Kidney capillary endothelial cell (primary cell): Measurements from ENCODE around the gene DCAF15.

Source experiments
- DNase-seq: peaks from one replicate; pipeline ENCODE4 v3.0.0-alpha.2; 2018; ENCODE audit warnings: low spot score

DCAF15 gene

GRCh38 chr19:13995017-13995728 lies 42.9 kb downstream of the DCAF15 start:
- DNase-seq = no peak

DNA sequence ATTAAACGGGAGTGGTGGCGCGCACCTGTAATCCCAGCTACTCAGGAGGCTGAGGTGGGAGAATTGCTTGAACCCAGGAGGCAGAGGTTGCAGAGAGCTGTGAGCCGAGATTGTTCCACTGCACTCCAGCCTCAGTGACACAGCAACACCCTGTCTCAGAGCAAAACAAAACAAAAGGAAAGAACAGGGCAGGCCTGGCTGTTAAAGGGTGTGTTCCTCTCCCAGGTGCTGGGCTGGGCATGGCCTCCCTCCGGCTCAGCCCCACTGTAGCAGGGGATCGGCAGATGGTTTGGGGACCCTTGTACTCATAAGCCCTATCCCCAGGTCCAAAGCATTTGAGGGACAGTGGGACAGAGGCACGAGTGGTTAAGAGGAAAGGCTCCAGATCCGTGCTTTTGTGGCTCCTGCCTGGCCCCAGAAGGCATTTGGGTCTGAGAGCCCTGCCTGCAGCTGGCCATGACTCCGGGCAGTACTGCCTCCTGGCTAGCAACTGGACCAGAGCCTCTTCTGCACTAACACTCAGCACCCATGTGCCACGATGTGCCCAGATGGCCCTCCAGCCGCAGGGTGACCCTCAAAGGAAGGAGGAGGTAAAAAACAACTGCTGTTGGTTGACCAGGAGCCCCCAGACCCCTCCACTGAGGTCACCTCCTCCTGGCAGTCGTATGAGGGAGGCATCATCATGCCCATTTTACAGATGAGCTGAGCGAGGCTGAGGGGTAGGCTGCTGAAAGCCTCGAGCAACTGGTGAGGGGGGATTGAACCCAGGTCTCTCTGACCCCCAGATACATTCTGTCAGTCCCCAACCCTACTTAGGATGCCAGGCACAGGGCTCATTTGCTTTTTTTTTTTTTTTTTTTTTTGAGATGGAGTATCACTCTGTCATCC lies 43.8 kb downstream of the DCAF15 start:
- no peak for DNase-seq

- no peak for DNase-seq
Observed at GRCh38 chr19:13996928-13997630, 44.8 kb downstream of the DCAF15 start.

DNA sequence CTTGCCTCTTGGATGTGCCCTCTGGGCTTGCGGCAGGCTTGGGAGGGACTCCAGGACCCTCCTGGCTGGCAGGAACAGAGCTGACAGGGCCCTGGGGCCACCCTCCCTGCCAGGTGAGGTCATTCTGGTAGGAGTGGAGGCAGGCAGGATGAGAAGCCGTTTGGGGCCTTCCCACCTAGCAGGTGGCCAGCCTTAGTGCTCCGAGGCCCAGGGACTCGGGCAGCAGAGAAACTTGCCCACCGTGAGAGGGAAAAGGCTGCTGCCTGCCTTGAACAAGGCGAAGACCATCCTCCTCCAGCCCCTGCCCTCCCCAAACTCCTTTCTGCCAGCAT lies 45.3 kb downstream of the DCAF15 start:
- DNase-seq = no peak

- DNase-seq = no peak
Observed at GRCh38 chr19:13998426-13998825, 46.1 kb downstream of the DCAF15 start.

GRCh38 chr19:13999085-13999484 lies 46.8 kb downstream of the DCAF15 start:
- no peak for DNase-seq

DNA sequence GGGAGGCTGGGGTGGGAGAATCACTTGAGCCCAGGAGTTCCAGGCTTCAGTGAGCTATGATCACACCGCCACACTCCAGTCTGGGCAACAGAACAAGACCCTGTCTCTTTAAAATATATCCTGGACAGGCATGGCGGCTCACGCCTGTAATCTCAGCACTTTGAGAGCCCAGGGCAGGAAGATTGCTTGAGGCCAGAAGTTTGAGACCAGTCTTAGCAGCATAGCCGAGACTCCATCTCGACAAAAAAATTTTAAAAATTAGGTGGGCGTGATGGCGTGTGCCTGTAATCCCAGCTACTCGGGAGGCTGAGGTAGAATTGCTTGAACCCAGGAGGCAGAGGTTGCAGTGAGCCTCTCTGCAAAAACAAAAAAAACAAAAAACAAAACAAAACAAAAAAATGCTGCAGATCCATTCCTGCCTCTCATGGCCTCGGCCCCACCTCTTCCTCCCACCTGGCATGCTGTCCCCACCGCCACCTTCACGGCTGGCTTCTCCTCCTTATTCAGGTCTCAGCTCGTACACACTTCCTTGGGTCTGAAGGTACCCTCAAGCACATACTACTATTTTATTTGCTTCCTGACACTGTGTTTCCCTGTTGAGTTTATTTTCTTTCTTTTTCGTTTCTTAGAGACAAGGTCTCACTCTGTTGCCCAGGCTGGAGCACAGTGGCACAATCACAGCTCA lies 48.5 kb downstream of the DCAF15 start:
- no peak for DNase-seq

DNA sequence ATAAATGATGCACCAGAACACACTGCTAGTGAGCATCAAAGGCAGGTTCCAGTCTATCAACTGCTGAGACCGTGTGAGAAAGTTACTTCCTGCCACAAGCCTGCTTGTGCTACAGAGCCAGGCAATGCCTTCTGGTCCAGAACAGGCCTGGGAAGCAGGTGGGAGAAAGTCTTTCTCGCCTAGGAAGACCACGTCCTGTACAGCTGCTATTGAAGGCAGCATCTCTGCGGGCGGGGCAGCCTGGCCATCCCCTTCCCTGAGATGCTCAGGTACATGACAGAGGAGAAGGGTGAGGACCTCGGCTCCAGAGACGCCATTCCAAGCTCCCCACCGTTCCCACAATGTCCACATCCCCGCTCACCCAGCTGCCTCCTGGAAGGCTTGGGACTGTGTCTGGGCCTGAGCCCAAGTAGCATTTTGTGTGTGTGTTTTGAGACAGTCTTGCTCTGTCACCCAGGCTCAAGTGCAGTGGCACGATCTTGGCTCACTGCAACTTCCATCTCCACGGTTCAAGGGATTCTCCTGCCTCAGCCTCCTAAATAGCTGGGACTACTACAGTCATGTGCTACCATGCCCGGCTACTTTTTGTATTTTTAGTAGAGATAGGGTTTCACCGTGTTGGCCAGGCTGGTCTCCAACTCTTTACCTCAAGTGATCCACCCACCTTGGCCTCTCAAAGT lies 50.4 kb downstream of the DCAF15 start:
- no peak for DNase-seq

- DNase-seq = no peak
Observed at GRCh38 chr19:14003251-14004055, 51.1 kb downstream of the DCAF15 start.

DNA sequence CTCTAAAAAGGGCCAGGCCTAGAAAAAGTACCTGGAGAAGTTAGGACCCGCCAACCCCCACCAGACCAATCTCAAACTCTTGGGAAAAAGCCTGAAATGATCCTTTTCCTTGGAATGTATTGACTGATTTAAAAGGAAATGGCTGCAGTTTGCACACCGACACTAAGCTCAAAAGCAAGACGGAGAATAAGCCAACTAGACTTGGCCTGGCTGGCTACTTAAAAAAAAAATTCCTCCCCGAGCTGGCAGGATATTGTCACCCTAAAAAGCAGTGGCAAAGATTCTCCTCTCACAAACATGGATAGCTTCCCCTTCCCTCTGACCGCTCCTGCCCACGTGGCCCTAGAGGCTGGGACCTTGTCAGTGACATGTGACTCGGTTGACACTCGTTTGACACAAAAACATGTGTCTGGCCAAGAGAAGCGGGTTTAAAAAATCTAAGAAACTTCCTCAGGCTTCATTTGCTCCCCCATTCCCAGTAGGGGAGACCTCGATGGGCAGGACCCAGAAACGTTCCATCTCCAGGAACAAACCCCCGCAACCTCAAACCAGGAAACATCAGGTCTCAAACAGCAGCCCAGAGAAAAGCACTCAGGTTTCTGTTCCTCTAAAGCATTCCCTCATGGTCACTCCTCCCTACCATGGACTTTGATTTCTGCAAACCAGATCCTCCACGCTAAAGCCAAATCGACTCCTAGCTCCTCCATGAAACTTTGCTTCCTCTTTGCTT lies 52.5 kb downstream of the DCAF15 start:
- DNase-seq = no peak

GRCh38 chr19:14005349-14006084 lies 53.2 kb downstream of the DCAF15 start:
- DNase-seq = peak; percentile 84

GRCh38 chr19:14006085-14006765 lies 53.9 kb downstream of the DCAF15 start, which contains the start of gene RFX1:
TSS of gene RFX1 (minus strand) at chr19:14006320. CDS start at chr19:13993843, 12,477 bp downstream.
- DNase-seq = peak; percentile 100

- no peak for DNase-seq
Observed at GRCh38 chr19:14006766-14007562, 54.7 kb downstream of the DCAF15 start.
